B cell (primary cell): ENCODE results near the gene MYO5C. TPM values are rescaled to one million over a fixed set of nuclear protein-coding genes. Genes with fewer than 3 reads are reported as not detected.

Experiments used
- ATAC-seq: fragments of 200-7000 bp; cut with Tn5 transposase; one replicate; pipeline ENCODE4 v1.10.0; 2021; ENCODE audit warnings: low read depth, mild to moderate bottlenecking, moderate number of reproducible peaks, moderate library complexity
- CTCF ChIA-PET: fragments of 350-600 bp; sonication (Branson Sonifier 250); formaldehyde crosslinking; loops from one replicate; lab custom pipeline; 2021; ENCODE audit warnings: antibody characterized with exemption, inconsistent platforms; lab: Charles Lee
- POLR2A ChIA-PET: fragments of 350-600 bp; sonication (Branson Sonifier 250); formaldehyde crosslinking; loops from one replicate; lab custom pipeline; 2021; ENCODE audit warnings: antibody characterized with exemption; lab: Charles Lee
- DNase-seq: peaks from one replicate; pipeline ENCODE4 v3.0.0; 2013
- H2AFZ ChIP-seq: 2 replicates; pipeline ENCODE4 v1.6.1; 2012; ENCODE audit warnings: mild to moderate bottlenecking, low read depth, low read length; ENCODE audit not compliant: insufficient read depth, poor library complexity, severe bottlenecking
- H3K27ac ChIP-seq, 2 donors: 1 replicate in 1 of 2; 2 replicates in 1 of 2; pipeline ENCODE4 v1.5.1; 2012 to 2013; ENCODE audit warnings: low read length in 2 of 2, mild to moderate bottlenecking in 2 of 2, moderate library complexity in 1 of 2
- H3K27me3 ChIP-seq, 4 experiments: fragments of 200-600 bp in 1 of 4; sonication (generic) in 1 of 4; replicated peaks in 1 of 4; 1 replicate in 2 of 4; 2 replicates in 2 of 4; pipeline versions ENCODE4 v1.6.1 to v1.7.0; 2013 to 2016; ENCODE audit warnings: low read length in 3 of 4, mild to moderate bottlenecking in 2 of 4, mixed read lengths in 1 of 4, moderate library complexity in 1 of 4; ENCODE audit not compliant: insufficient read depth in 4 of 4, control insufficient read depth in 3 of 4; ENCODE audit errors: control extremely low read depth in 1 of 4
- H3K36me3 ChIP-seq, 2 experiments: replicated peaks in 1 of 2; 1 replicate in 1 of 2; 2 replicates in 1 of 2; pipeline versions ENCODE4 v1.6.1 to v1.7.1; 2013; ENCODE audit warnings: low read length in 1 of 2; ENCODE audit not compliant: insufficient read depth in 2 of 2, control insufficient read depth in 1 of 2; ENCODE audit errors: control extremely low read depth in 1 of 2, extremely low read depth in 1 of 2
- H3K4me1 ChIP-seq, 2 donors: fragments of 200-600 bp in 1 of 2; sonication (generic) in 1 of 2; 1 replicate in 1 of 2; 2 replicates in 1 of 2; pipeline versions ENCODE4 v1.5.1 to v1.6.1; 2013 to 2017; ENCODE audit warnings: low read length in 2 of 2; ENCODE audit not compliant: control insufficient read depth in 2 of 2, insufficient read depth in 2 of 2
- H3K4me2 ChIP-seq: replicated peaks from 2 replicates; pipeline ENCODE3; 2012; ENCODE audit warnings: mild to moderate bottlenecking, low read depth, low read length; ENCODE audit not compliant: poor library complexity, severe bottlenecking
- H3K4me3 ChIP-seq, 5 experiments: fragments of 200-600 bp in 1 of 5; sonication (generic) in 1 of 5; 1 replicate in 3 of 5; 2 replicates in 2 of 5; pipeline versions ENCODE4 v1.5.1 to v1.7.0; 2011 to 2016; ENCODE audit warnings: low read length in 4 of 5, mild to moderate bottlenecking in 4 of 5, low read depth in 2 of 5, control low read depth in 1 of 5, moderate library complexity in 1 of 5; ENCODE audit not compliant: insufficient read depth in 1 of 5; ENCODE audit errors: control extremely low read depth in 1 of 5, extremely low read depth in 1 of 5
- H3K79me2 ChIP-seq: fragments of 200-600 bp; sonication (generic); one replicate; pipeline ENCODE4 v1.6.0; 2016; ENCODE audit warnings: low read length; ENCODE audit not compliant: control insufficient read depth, insufficient read depth
- H3K9ac ChIP-seq: fragments of 200-600 bp; sonication (generic); 2 replicates; pipeline ENCODE4 v1.6.1; 2017; ENCODE audit warnings: mild to moderate bottlenecking, low read length, moderate library complexity
- H3K9me3 ChIP-seq, 3 donors: one replicate each; pipeline versions ENCODE4 v1.6.1 to v1.7.1; 2013; ENCODE audit warnings: low read length in 2 of 3; ENCODE audit not compliant: control insufficient read depth in 2 of 3, insufficient read depth in 1 of 3; ENCODE audit errors: control extremely low read depth in 1 of 3
- H4K20me1 ChIP-seq: 2 replicates; pipeline ENCODE4 v1.6.0; 2012; ENCODE audit warnings: mild to moderate bottlenecking, low read length; ENCODE audit not compliant: insufficient read depth, control insufficient read depth, poor library complexity, severe bottlenecking
- H3K27ac Mint-ChIP-seq: one replicate; pipeline ENCODE4 v1.8.0; 2021; ENCODE audit warnings: mixed read lengths
- H3K27me3 Mint-ChIP-seq: one replicate; pipeline ENCODE4 v1.8.0; 2021; ENCODE audit warnings: mixed read lengths
- H3K4me1 Mint-ChIP-seq: one replicate; pipeline ENCODE4 v1.8.0; 2021; ENCODE audit warnings: mixed read lengths
- H3K4me3 Mint-ChIP-seq: one replicate; pipeline ENCODE4 v1.8.0; 2021; ENCODE audit warnings: mixed read lengths
- H3K9me3 Mint-ChIP-seq: one replicate; pipeline ENCODE4 v1.8.0; 2022; ENCODE audit warnings: mixed read lengths; ENCODE audit not compliant: insufficient read depth
- EZH2 ChIP-seq: IDR thresholded peaks from 2 replicates; pipeline ENCODE4 v1.6.1; 2012; ENCODE audit warnings: borderline replicate concordance, low read depth, mild to moderate bottlenecking, moderate library complexity, low read length; ENCODE audit not compliant: insufficient read depth, poor library complexity, severe bottlenecking
- WGBS: methylation state at CpG from one replicate; pipeline ENCODE4 v1.1.5; 2013; ENCODE audit warnings: missing lambda C conversion rate; ENCODE audit not compliant: insufficient coverage; 5-methylcytosine and 5-hydroxymethylcytosine counted together
- intact Hi-C: fragments of 100-400 bp; cut with micrococcal nuclease; formaldehyde crosslinking; loops from one replicate; pipeline ENCODE4 v1.10.0; 2022
- polyA plus RNA-seq: library from polyadenylated mRNA; depleted of rRNA; stranded (reverse); fragments of >200 nt; gene quantifications from 2 replicates; pipeline ENCODE4 v1.2.3, GENCODE V29; 2012
- total RNA-seq, 2 donors: library from RNA; stranded (reverse); fragments of 120-200 nt in 1 of 2; gene quantifications; 1 replicate in 1 of 2; 2 replicates in 1 of 2; pipeline versions ENCODE4 v1.2.3 to v1.2.4, GENCODE V29; 2013 to 2022
- TF ChIP-seq, protein P1 (sequence below): fragments of 200-600 bp; IDR thresholded peaks from one replicate; pipeline ENCODE4 v1.8.0; 2022; ENCODE audit warnings: antibody characterized with exemption, mild to moderate bottlenecking

Gene MYO5C
- total and polyA plus RNA-seq, 2 donors (not counting 1 experiment from before 2014, with no cell fraction given), result 0.54 to 4.5 TPM

DNA sequence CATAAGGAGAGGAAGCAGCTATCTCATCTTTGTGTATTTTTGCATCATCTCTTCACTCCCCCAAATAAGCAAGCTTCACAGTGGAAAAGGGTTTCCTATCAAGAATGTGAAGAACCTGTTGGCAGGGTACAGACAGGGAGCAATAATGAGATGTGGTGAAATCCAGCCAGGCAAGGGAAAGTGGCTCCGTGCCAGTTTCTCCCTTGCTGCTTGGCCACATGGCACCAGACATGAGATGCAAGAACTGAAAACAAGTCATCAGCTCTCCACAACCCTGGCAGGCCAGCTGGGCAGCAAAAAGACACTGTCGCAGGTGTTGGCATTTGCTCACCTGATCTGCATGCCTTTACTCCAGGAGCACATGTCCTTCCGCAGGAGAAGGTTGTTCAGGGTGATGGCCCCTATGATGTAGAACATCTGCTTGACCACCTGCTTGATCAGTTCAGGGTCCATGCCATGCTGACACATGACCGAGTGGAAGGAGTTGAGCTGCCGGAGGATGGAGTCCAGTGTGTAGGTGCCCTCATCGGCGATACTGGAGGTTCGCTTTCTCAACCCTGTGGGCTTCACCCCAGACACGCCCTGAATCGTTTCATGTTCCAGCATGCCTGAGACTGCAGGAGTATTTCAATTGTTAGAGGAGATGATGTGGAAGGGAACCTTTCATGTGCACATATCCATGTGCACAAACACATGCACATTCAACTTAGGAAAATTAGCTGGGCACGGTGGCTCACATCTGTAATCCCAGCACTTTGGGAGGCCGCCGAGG is 23.3 kb upstream of the MYO5C start:
- H3K4me3 ChIP-seq, result no peak overlapping the region
- H3K4me2 ChIP-seq, result no peak overlapping the region
- H3K9me3 Mint-ChIP-seq, result no peaks in the 10 kb centered on the region
- ChIA-PET POLR2A (no interaction called here), CTCF (interaction anchor here (1.2 kb wide), 1 partner anchor 102 kb away, joined by 3 read pairs; no protein-coding TSS in a partner anchor)
- intact Hi-C loops, result no loop called here
- ATAC-seq (no peak), DNase-seq (no peak)
- H2AFZ ChIP-seq, result no peak overlapping the region
- H3K4me1 Mint-ChIP-seq, result no peaks in the 10 kb centered on the region
- no peaks in the 10 kb centered on the region for H4K20me1 ChIP-seq
- no peak overlapping the region for H3K9ac ChIP-seq
- TF ChIP-seq, protein P1, sequence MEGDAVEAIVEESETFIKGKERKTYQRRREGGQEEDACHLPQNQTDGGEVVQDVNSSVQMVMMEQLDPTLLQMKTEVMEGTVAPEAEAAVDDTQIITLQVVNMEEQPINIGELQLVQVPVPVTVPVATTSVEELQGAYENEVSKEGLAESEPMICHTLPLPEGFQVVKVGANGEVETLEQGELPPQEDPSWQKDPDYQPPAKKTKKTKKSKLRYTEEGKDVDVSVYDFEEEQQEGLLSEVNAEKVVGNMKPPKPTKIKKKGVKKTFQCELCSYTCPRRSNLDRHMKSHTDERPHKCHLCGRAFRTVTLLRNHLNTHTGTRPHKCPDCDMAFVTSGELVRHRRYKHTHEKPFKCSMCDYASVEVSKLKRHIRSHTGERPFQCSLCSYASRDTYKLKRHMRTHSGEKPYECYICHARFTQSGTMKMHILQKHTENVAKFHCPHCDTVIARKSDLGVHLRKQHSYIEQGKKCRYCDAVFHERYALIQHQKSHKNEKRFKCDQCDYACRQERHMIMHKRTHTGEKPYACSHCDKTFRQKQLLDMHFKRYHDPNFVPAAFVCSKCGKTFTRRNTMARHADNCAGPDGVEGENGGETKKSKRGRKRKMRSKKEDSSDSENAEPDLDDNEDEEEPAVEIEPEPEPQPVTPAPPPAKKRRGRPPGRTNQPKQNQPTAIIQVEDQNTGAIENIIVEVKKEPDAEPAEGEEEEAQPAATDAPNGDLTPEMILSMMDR, result no peak
- no peak for TF ChIP-seq EZH2
- H3K27me3 ChIP-seq, result no peaks in the 10 kb centered on the region
- no peaks in the 10 kb centered on the region for H3K4me1 ChIP-seq
- H3K4me3 Mint-ChIP-seq, result no peak overlapping the region
- peaks cover 12 to 56% of the 10 kb centered on the region in 2 experiments for H3K36me3 ChIP-seq
- H3K27me3 Mint-ChIP-seq, result no peaks in the 10 kb centered on the region
- H3K9me3 ChIP-seq, result no peaks in the 10 kb centered on the region
- H3K27ac ChIP-seq, result no peak overlapping the region
- H3K27ac Mint-ChIP-seq, result no peak overlapping the region
- WGBS, result 97% methylated on average over 11 of the region's 13 CpGs
- no peaks in the 10 kb centered on the region for H3K79me2 ChIP-seq

DNA sequence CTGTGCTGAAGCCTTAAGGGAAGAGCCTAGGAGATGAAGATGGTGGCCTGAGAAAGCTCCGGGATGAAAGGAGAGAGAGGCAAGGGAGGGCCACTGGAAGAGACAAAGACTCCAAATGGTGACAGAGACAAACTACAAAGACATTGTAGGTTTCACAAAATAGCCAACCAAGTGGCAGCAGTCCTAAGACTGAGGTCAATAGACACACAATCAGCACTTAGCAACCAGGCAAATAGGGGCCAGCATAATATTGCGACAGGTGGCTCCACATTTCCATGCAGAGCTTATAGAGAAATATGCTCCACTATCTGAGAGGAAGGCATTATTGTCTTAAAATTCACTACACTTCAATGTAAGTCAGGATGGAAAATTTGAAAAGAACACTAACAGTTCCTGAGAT is 22.1 kb upstream of the MYO5C start:
- no peak overlapping the region for H3K9ac ChIP-seq
- H3K79me2 ChIP-seq, result no peaks in the 10 kb centered on the region
- no peaks in the 10 kb centered on the region for H3K4me1 Mint-ChIP-seq
- no peak overlapping the region for H2AFZ ChIP-seq
- H3K36me3 ChIP-seq, result peaks cover 21 to 63% of the 10 kb centered on the region in 2 experiments
- no peak overlapping the region for H3K4me3 Mint-ChIP-seq
- intact Hi-C loops, result no loop called here
- no peaks in the 10 kb centered on the region for H4K20me1 ChIP-seq
- H3K4me1 ChIP-seq, result no peaks in the 10 kb centered on the region
- H3K9me3 Mint-ChIP-seq, result no peaks in the 10 kb centered on the region
- ChIA-PET CTCF (interaction anchor here (0.6 to 1.6 kb wide), 2 partner anchors 10 to 423 kb away, joined by 3 to 4 read pairs; no protein-coding TSS in a partner anchor), POLR2A (no interaction called here)
- no peak for TF ChIP-seq EZH2
- TF ChIP-seq, protein P1, result no peak
- H3K27me3 Mint-ChIP-seq, result no peaks in the 10 kb centered on the region
- no peak overlapping the region for H3K4me2 ChIP-seq
- WGBS, result no CpG with 5 or more reads among the region's 2 CpGs
- H3K9me3 ChIP-seq, result no peaks in the 10 kb centered on the region
- ATAC-seq (no peak), DNase-seq (no peak)
- no peak overlapping the region for H3K4me3 ChIP-seq
- no peaks in the 10 kb centered on the region for H3K27me3 ChIP-seq
- no peak overlapping the region for H3K27ac ChIP-seq
- no peak overlapping the region for H3K27ac Mint-ChIP-seq
